Gastroesophageal sphincter (tissue), 3 donors: Measurements from ENCODE around the gene GRM8.

ENCODE experiments used
- CTCF ChIP-seq, 4 experiments: fragments of 200-600 bp in 2 of 4; fragments of 450-650 bp in 2 of 4; sonication (generic) in 1 of 4; IDR thresholded peaks; one replicate each; pipeline ENCODE4 v1.5.1; 2017 to 2019; ENCODE audit warnings: antibody characterized with exemption in 4 of 4, mild to moderate bottlenecking in 2 of 4, moderate library complexity in 2 of 4
- EP300 ChIP-seq: sonication (generic); formaldehyde crosslinking; IDR thresholded peaks from one replicate; pipeline ENCODE4 v1.6.1; 2017; ENCODE audit warnings: antibody characterized with exemption, mild to moderate bottlenecking
- POLR2A ChIP-seq, 2 donors: fragments of 450-650 bp; IDR thresholded peaks; one replicate each; pipeline ENCODE4 v1.6.1; 2017; ENCODE audit warnings: antibody characterized with exemption in 2 of 2, mild to moderate bottlenecking in 2 of 2, moderate library complexity in 1 of 2
- POLR2AphosphoS5 ChIP-seq: sonication (generic); formaldehyde crosslinking; IDR thresholded peaks from one replicate; pipeline ENCODE4 v1.6.1; 2017; ENCODE audit warnings: antibody characterized with exemption

GRCh38 chr7:127059475-127059874, 193.3 kb downstream of the GRM8 start:
- TF ChIP-seq POLR2AphosphoS5: no peak
- TF ChIP-seq CTCF (IDR thresholded peaks at IDR 0.05): no peak
- TF ChIP-seq EP300: no peak
- no peak for TF ChIP-seq POLR2A (IDR thresholded peaks at IDR 0.05)
